ENCODE measurements around the gene PAPPA. TPM values are rescaled to one million over a fixed set of nuclear protein-coding genes. Genes with fewer than 3 reads are reported as not detected.
A peak's percentile ranks its signal among the peaks of the same experiment; 100 is the strongest.

The PAPPA gene
- total RNA-seq, 1 experiment from 2014 or later, result 0.22 TPM

- no peak for DNase-seq (ENCODE audit: low spot score)
- peaks cover 14% of the 10 kb centered on the region for H3K4me1 Mint-ChIP-seq
- TF ChIP-seq ZNF425 (CRISPR knock-in tag; conservative IDR thresholded peaks at IDR 0.05) (no peak), ZNF396 (CRISPR knock-in tag; IDR thresholded peaks at IDR 0.05; ENCODE audit: borderline replicate concordance) (no peak), MAX (CRISPR knock-in tag; IDR thresholded peaks at IDR 0.05) (no peak), GRHL2 (CRISPR knock-in tag; IDR thresholded peaks at IDR 0.05; ENCODE audit: insufficient replicate concordance, severe bottlenecking) (no peak), ZNF263 (CRISPR knock-in tag; IDR thresholded peaks at IDR 0.05; ENCODE audit: low read depth) (no peak), ATF6 (CRISPR knock-in tag; IDR thresholded peaks at IDR 0.05) (no peak), RELA (CRISPR knock-in tag; IDR thresholded peaks at IDR 0.05; ENCODE audit: borderline replicate concordance) (no peak), PRDM15 (CRISPR knock-in tag; IDR thresholded peaks at IDR 0.05) (no peak), CREB1 (CRISPR knock-in tag; IDR thresholded peaks at IDR 0.05) (no peak), ZNF232 (CRISPR knock-in tag; IDR thresholded peaks at IDR 0.05) (no peak)
- H3K4me3 Mint-ChIP-seq, result no peak overlapping the region
- no peak overlapping the region for H3K27ac Mint-ChIP-seq
- no peaks in the 10 kb centered on the region for H3K36me3 Mint-ChIP-seq
- no peaks in the 10 kb centered on the region for H3K9me3 Mint-ChIP-seq
- ChIA-PET CTCF (no interaction called here), POLR2A (no interaction called here)
- no peaks in the 10 kb centered on the region; the same call in 1 of the 2 replicates for H3K27me3 Mint-ChIP-seq (ENCODE audit: low read depth)
- no peak for ATAC-seq
Measured at GRCh38 chr9:116362493-116362892, 208.9 kb downstream of the PAPPA start.

GRCh38 chr9:116365056-116365471 lies 211.5 kb downstream of the PAPPA start:
- ChIA-PET CTCF (no interaction called here), POLR2A (interaction anchor here (0.7 kb wide), 1 partner anchor 204 kb away, joined by 7 read pairs; no protein-coding TSS in a partner anchor)
- H3K4me1 Mint-ChIP-seq, result peaks cover 11% of the 10 kb centered on the region
- H3K4me3 Mint-ChIP-seq, result no peak overlapping the region
- ATAC-seq (peak; percentile 50), DNase-seq (ENCODE audit: low spot score) (no peak)
- H3K9me3 Mint-ChIP-seq, result no peaks in the 10 kb centered on the region
- H3K27me3 Mint-ChIP-seq (ENCODE audit: low read depth), result no peaks in the 10 kb centered on the region
- H3K36me3 Mint-ChIP-seq, result no peaks in the 10 kb centered on the region
- H3K27ac Mint-ChIP-seq, result no peak overlapping the region
- TF ChIP-seq E2F1 (CRISPR knock-in tag; IDR thresholded peaks at IDR 0.05) (no peak), FOXJ3 (CRISPR knock-in tag; IDR thresholded peaks at IDR 0.05; ENCODE audit: borderline replicate concordance) (no peak), CDX4 (CRISPR knock-in tag; IDR thresholded peaks at IDR 0.05; ENCODE audit: borderline replicate concordance) (no peak), ZNF532 (CRISPR knock-in tag; IDR thresholded peaks at IDR 0.05; ENCODE audit: borderline replicate concordance) (no peak), NFYB (CRISPR knock-in tag; conservative IDR thresholded peaks at IDR 0.05; ENCODE audit: low read depth) (no peak), ZNF281 (CRISPR knock-in tag; IDR thresholded peaks at IDR 0.05) (no peak)

Data from WTC11 (cell line).